Fibroblast of the aortic adventitia (primary cell): ENCODE results near the gene CNOT6. TPM values are rescaled to one million over a fixed set of nuclear protein-coding genes. Genes with fewer than 3 reads are reported as not detected.
A peak's percentile ranks its signal among the peaks of the same experiment; 100 is the strongest.

Experiments
- DNase-seq: peaks from one replicate; pipeline ENCODE4 v3.0.0-alpha.2; 2010; ENCODE audit warnings: low read depth
- H3K4me3 ChIP-seq: 2 replicates; pipeline ENCODE4 v1.5.1; 2011; ENCODE audit warnings: low read depth, mild to moderate bottlenecking, control low read depth, low read length, moderate library complexity
- CTCF ChIP-seq: IDR thresholded peaks from 2 replicates; pipeline ENCODE4 v1.5.1; 2011; ENCODE audit warnings: mild to moderate bottlenecking, low read length, control low read depth, inconsistent platforms; ENCODE audit not compliant: insufficient read depth
- total RNA-seq: library from RNA; depleted of rRNA; stranded (reverse); fragments of >200 nt; gene quantifications from 2 replicates; pipeline ENCODE4 v1.2.3, GENCODE V29; 2012; ENCODE audit warnings: low replicate concordance

Gene CNOT6
- total RNA-seq, 1 donor = 12.1 TPM

DNA sequence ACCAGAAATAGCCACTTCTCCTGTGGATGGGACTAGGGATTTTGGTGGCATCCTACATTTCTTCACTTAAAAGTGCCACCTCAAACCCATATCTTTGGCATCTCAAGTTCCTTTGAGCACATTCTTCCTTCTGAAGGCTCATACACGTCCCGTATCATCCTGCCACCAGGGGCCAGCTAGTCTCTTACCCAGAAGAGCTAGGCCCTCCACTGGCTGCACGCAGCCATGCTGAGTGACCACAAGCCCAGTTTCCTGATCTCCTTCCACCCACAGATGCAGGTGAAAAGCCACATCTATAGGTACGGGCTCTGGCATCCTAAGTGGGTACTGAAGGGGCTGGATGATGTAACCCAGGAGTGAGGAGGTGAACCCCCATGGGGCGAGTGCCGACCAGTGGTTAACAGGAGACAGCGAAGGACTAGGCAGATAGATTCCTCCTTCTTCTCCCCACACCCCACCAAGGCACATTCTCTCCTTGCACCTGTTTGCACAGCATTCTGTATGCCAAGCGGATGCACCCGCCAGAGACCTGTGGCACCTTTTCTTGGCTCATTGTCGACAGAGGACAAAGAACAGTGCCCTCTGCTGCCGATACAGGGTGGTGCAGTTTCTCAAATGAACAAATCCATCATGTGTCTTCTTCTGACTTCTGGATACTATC, 111.5 kb downstream of the CNOT6 start:
- peak; percentile 66 for DNase-seq
- TF ChIP-seq CTCF = peak; percentile 84

GRCh38 chr5:180606215-180606785, 112.1 kb downstream of the CNOT6 start:
- no peak overlapping the region for H3K4me3 ChIP-seq
- TF ChIP-seq CTCF = no peak
- DNase-seq = no peak

More for the DNA sequence above, 111.5 kb downstream of the CNOT6 start:
- H3K4me3 ChIP-seq = no peak overlapping the region

DNA sequence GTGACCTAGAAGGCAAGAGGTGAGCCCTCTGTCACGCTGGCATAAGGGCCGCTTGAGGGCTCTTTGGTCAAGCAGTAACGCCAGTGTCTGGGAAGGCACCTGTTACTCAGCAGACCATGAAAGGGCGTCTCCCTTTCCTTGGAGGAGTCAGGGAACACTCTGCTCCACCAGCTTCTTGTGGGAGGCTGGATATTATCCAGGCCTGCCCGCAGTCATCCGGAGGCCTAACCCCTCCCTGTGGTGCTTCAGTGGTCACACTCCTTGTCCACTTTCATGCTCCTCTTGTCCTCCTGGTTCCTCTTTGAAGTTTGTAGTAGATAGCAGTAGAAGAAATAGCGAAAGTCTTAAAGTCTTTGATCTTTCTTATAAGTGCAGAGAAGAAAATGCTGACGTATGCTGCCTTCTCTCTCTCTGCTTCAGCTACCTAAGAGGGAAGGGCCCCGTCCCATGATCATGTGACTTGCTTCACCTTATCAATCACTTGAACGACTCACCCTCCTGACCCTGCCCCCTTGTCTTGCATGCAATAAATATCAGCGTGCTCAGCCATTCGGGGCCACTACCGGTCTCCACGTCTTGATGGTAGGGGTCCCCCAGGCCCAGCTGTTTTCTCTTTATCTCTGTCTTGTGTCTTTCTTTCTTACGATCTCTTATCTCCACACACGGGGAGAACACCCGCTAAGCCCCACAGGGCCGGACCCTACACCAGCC, 113.8 kb downstream of the CNOT6 start:
- H3K4me3 ChIP-seq = no peak overlapping the region
- no peak for DNase-seq
- no peak for TF ChIP-seq CTCF

GRCh38 chr5:180608572-180609310, 114.6 kb downstream of the CNOT6 start:
- no peak for TF ChIP-seq CTCF
- H3K4me3 ChIP-seq = no peak overlapping the region
- no peak for DNase-seq

- H3K4me3 ChIP-seq = no peak overlapping the region
- DNase-seq = no peak
- TF ChIP-seq CTCF = no peak
Observed at GRCh38 chr5:180609386-180609785, 115.2 kb downstream of the CNOT6 start.

- no peak for DNase-seq
- H3K4me3 ChIP-seq = no peak overlapping the region
Observed at GRCh38 chr5:180609817-180610550, 115.8 kb downstream of the CNOT6 start.

More at GRCh38 chr5:180609817-180610550, 115.8 kb downstream of the CNOT6 start:
- TF ChIP-seq CTCF = no peak
